Spleen (tissue), 11 donors: Measurements from ENCODE around the gene ZFP3. TPM values are rescaled to one million over a fixed set of nuclear protein-coding genes. Genes with fewer than 3 reads are reported as not detected.
"Not testable (repeated sequence)": the region's sequence is repeated elsewhere in the genome, so short reads cannot be mapped to it uniquely, and the experiment has no call there.

Experiments
- DNase-seq: peaks from one replicate; pipeline ENCODE4 v3.0.0-alpha.2; 2020
- H3K27ac ChIP-seq, 8 donors: fragments of 200-600 bp; sonication (generic) in 7 of 8; 1 replicate in 4 of 8; 2 replicates in 4 of 8; pipeline versions ENCODE4 v1.5.0 to v1.8.0; 2016 to 2021; ENCODE audit warnings: inconsistent platforms in 4 of 8, mild to moderate bottlenecking in 4 of 8, moderate library complexity in 1 of 8
- H3K27me3 ChIP-seq, 7 donors: fragments of 200-600 bp; sonication (generic) in 6 of 7; replicated peaks in 1 of 7; 1 replicate in 4 of 7; 2 replicates in 3 of 7; pipeline versions ENCODE4 v1.5.0 to v1.8.0; 2016 to 2021; ENCODE audit warnings: inconsistent platforms in 3 of 7, mild to moderate bottlenecking in 1 of 7
- H3K36me3 ChIP-seq, 6 donors: fragments of 200-600 bp; sonication (generic) in 5 of 6; 1 replicate in 4 of 6; 2 replicates in 2 of 6; pipeline versions ENCODE4 v1.5.0 to v1.8.0; 2016 to 2021; ENCODE audit warnings: inconsistent platforms in 2 of 6
- H3K4me1 ChIP-seq, 6 donors: fragments of 200-600 bp; sonication (generic) in 5 of 6; 1 replicate in 3 of 6; 2 replicates in 3 of 6; pipeline versions ENCODE4 v1.5.0 to v1.8.0; 2016 to 2021; ENCODE audit warnings: inconsistent platforms in 3 of 6
- H3K4me3 ChIP-seq, 8 donors: fragments of 200-600 bp; sonication (generic) in 7 of 8; 1 replicate in 4 of 8; 2 replicates in 4 of 8; pipeline versions ENCODE4 v1.5.0 to v1.8.0; 2016 to 2021; ENCODE audit warnings: inconsistent platforms in 4 of 8, mild to moderate bottlenecking in 4 of 8, moderate library complexity in 2 of 8
- H3K9me3 ChIP-seq, 8 donors: fragments of 200-600 bp; sonication (generic) in 7 of 8; 1 replicate in 4 of 8; 2 replicates in 4 of 8; pipeline versions ENCODE4 v1.5.0 to v1.8.0; 2016 to 2021; ENCODE audit warnings: inconsistent platforms in 4 of 8
- CTCF ChIP-seq, 11 experiments: fragments of 200-600 bp in 7 of 11; fragments of 450-650 bp in 4 of 11; sonication (generic) in 4 of 11; IDR thresholded peaks in 8 of 11; conservative IDR thresholded peaks in 3 of 11; 1 replicate in 7 of 11; 2 replicates in 4 of 11; pipeline versions ENCODE4 v1.4.0 to v1.8.0; 2016 to 2021; ENCODE audit warnings: antibody characterized with exemption in 11 of 11, inconsistent platforms in 4 of 11, mild to moderate bottlenecking in 1 of 11
- POLR2A ChIP-seq, 3 donors: fragments of 450-650 bp; IDR thresholded peaks; one replicate each; pipeline ENCODE4 v1.5.1; 2017; ENCODE audit warnings: antibody characterized with exemption in 3 of 3, mild to moderate bottlenecking in 1 of 3
- POLR2AphosphoS5 ChIP-seq, 3 donors: sonication (generic); formaldehyde crosslinking; IDR thresholded peaks; one replicate each; pipeline ENCODE4 v1.5.1; 2017; ENCODE audit warnings: antibody characterized with exemption in 3 of 3
- WGBS, 5 donors: extraction: QIAGEN DNeasy Blood & Tissue Kit in 3 of 5; methylation state at CpG; one replicate each; pipeline versions ENCODE4 v1.1.5 to v1.1.7; 2013 to 2018; 5-methylcytosine and 5-hydroxymethylcytosine counted together
- intact Hi-C: fragments of 100-400 bp; cut with DNase I; formaldehyde crosslinking; loops from one replicate; pipeline ENCODE4 v1.15.0; 2023; ENCODE audit warnings: low total_unique reads
- polyA plus RNA-seq, 3 donors: library from polyadenylated mRNA; stranded (reverse); fragments of 200-250 nt; gene quantifications; one replicate each; pipeline ENCODE4 v1.2.1, GENCODE V29; 2013
- total RNA-seq, 7 donors: library from RNA; depleted of rRNA in 3 of 7; stranded (reverse); fragments of >200 nt in 3 of 7; fragmentation: NEBNext Ultra II Directional in 4 of 7; extraction: Animal tissue kit (Norgen Biotek cat#: 25700) in 4 of 7; gene quantifications; one replicate each; pipeline versions ENCODE4 v1.1.0 to v1.2.1, GENCODE V29; 2016 to 2021
- donor health status: healthy with polysubstance abuse.
- donor health status: DM: no; HTN: no; CAD: no; lungs with moderate emphysema.
- donor health status: DM: no; HTN: no; CAD: no.
- donor health status: Bipolar disorder and iron deficiency.
- donor health status: healthy.
- donor health status: DM: no; HTN: no; CAD: no.
- donor health status: DM: yes; HTN: yes; CAD: no.

The ZFP3 gene
- total and polyA plus RNA-seq, 10 donors: 2.8 to 10.4 (median 7.0) TPM

- H3K27me3 ChIP-seq: peaks cover 0 to 40% (median 15%) of the 10 kb centered on the region in 7 donors
Measured at GRCh38 chr17:5126719-5127488, 48.6 kb downstream of the ZFP3 start.

DNA sequence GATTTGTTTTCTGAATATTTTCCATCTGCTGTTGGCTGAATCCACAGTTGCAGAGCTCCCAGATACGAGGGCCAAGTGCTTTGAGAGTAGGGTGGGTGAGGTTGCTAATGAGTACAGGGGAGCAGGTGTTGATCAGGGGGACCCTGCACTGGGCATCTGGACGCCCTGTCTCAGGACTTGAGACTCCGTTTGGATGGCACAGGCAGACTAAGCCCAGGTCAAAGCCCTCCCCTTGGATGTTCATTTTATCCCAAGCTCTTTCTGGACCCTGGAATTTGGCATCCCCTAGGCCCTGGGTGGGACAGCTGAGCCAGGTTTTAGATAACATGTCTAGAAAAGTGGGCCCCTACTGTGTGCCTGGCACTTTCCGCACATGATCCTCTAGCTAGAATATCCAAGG is 49.6 kb downstream of the ZFP3 start:
- no peak for TF ChIP-seq POLR2AphosphoS5 (IDR thresholded peaks at IDR 0.05)
- TF ChIP-seq POLR2A (IDR thresholded peaks at IDR 0.05): no peak
- TF ChIP-seq CTCF (IDR thresholded peaks at IDR 0.05 in 8 of 11, conservative IDR thresholded peaks at IDR 0.05 in 3 of 11): no peak
- Histone ChIP-seq H3K9me3 (no peaks in the 10 kb centered on the region), H3K27ac (no peak overlapping the region), H3K27me3 (peaks cover 0 to 30% (median 7%) of the 10 kb centered on the region in 7 donors), H3K36me3 (no peaks in the 10 kb centered on the region), H3K4me3 (no peak overlapping the region), H3K4me1 (peaks cover 0 to 6% (median 4%) of the 10 kb centered on the region in 6 donors)
- intact Hi-C loops: no loop called here
- 77 to 87% (median 80%) methylated on average over 4 of the region's 4 CpGs for WGBS, 5 donors
- DNase-seq: no peak

More at GRCh38 chr17:5126719-5127488, 48.6 kb downstream of the ZFP3 start:
- Histone ChIP-seq H3K9me3 (no peaks in the 10 kb centered on the region), H3K4me3 (no peak overlapping the region), H3K36me3 (no peaks in the 10 kb centered on the region), H3K4me1 (peaks cover 0 to 15% (median 13%) of the 10 kb centered on the region in 6 donors), H3K27ac (no peak overlapping the region)
- intact Hi-C loops: no loop called here
- TF ChIP-seq POLR2AphosphoS5 (IDR thresholded peaks at IDR 0.05) (no peak), CTCF (IDR thresholded peaks at IDR 0.05 in 8 of 11, conservative IDR thresholded peaks at IDR 0.05 in 3 of 11) (no peak), POLR2A (IDR thresholded peaks at IDR 0.05) (no peak)
- DNase-seq: no peak
- WGBS, 5 donors: 77 to 89% (median 83%) methylated on average over 13 to 17 of the region's 17 CpGs

DNA sequence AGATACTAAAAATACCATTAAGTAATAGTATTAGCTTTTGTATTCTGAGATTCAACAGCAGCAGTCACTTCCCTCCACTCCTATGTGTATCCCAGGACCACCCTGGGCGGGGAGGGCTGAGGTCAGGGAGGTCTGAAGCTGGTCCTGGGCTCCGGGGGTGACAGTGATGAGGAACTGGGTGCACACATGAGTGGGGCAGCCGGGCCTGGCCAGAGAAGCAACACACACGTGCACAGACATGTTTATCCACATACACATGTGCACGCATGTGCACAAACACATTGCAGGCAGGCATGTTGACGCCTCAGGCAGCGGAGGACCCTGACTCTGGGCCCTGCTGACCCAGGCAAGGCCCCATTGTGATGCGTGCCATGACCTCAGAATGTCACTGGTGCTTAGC is 50.1 kb downstream of the ZFP3 start:
- DNase-seq, H3K4me1 ChIP-seq, H3K4me3 ChIP-seq, H3K27ac ChIP-seq, H3K9me3 ChIP-seq, intact Hi-C loops, H3K36me3 ChIP-seq: not testable (repeated sequence)
- peaks cover 0 to 25% (median 3%) of the 10 kb centered on the region in 7 donors for H3K27me3 ChIP-seq
- WGBS, 5 donors: 69 to 84% (median 76%) methylated on average over 5 to 8 of the region's 8 CpGs

- 84 to 95% (median 90%) methylated on average over 11 of the region's 11 CpGs for whole genome bisulfite sequencing, 5 donors
- Histone ChIP-seq H3K27me3 (peaks cover 0 to 18% (median 0%) of the 10 kb centered on the region in 7 donors), H3K4me3 (no peak overlapping the region), H3K9me3 (no peaks in the 10 kb centered on the region), H3K27ac (no peak overlapping the region), H3K36me3 (no peaks in the 10 kb centered on the region), H3K4me1 (no peaks in the 10 kb centered on the region)
- no peak for TF ChIP-seq POLR2AphosphoS5 (IDR thresholded peaks at IDR 0.05)
- no peak for TF ChIP-seq CTCF (IDR thresholded peaks at IDR 0.05 in 8 of 11, conservative IDR thresholded peaks at IDR 0.05 in 3 of 11)
- TF ChIP-seq POLR2A (IDR thresholded peaks at IDR 0.05): no peak
- no peak for DNase-seq
- intact Hi-C loops: no loop called here
Measured at GRCh38 chr17:5128905-5129535, 50.8 kb downstream of the ZFP3 start.

DNA sequence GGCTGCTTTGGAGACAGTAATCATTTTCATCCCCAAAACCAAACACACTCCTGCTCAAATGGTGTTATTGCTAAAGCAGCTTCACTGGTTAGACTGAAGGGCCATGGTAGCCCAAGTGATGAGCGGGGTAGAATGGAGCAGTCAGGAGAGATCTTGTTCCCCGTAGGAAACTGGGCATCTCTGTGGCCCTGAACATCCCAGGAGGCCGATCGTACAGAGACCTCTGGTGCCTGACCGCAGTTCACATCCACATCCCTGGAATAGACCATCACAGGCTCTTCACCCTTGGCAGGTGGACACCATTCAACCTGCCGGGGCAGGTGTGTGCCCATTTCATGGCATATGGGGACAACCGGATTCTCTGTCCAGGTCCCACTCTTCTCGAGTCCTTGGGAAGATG is 51.5 kb downstream of the ZFP3 start:
- DNase-seq, H3K27ac ChIP-seq, H3K9me3 ChIP-seq, H3K4me1 ChIP-seq, intact Hi-C loops, H3K36me3 ChIP-seq, H3K4me3 ChIP-seq: not testable (repeated sequence)
- WGBS, 5 donors: 79 to 92% (median 87%) methylated on average over 8 of the region's 8 CpGs
- peaks cover 0 to 12% (median 0%) of the 10 kb centered on the region in 7 donors for H3K27me3 ChIP-seq

- WGBS, 5 donors: 87 to 95% (median 91%) methylated on average over 8 to 10 of the region's 10 CpGs
- intact Hi-C loops, H3K9me3 ChIP-seq, H3K4me3 ChIP-seq, H3K27ac ChIP-seq, H3K36me3 ChIP-seq, H3K4me1 ChIP-seq, DNase-seq: not testable (repeated sequence)
- H3K27me3 ChIP-seq: peaks cover 0 to 12% (median 0%) of the 10 kb centered on the region in 7 donors
Measured at GRCh38 chr17:5130261-5130660, 52.0 kb downstream of the ZFP3 start.

GRCh38 chr17:5130687-5131086 is 52.4 kb downstream of the ZFP3 start:
- H3K27ac ChIP-seq, intact Hi-C loops, H3K9me3 ChIP-seq, H3K4me1 ChIP-seq, H3K36me3 ChIP-seq, H3K4me3 ChIP-seq, DNase-seq: not testable (repeated sequence)
- peaks cover 0 to 12% (median 0%) of the 10 kb centered on the region in 7 donors for H3K27me3 ChIP-seq
- 61 to 88% (median 87%) methylated on average over 3 to 5 of the region's 5 CpGs for WGBS, 5 donors
